Right ventricle myocardium inferior (tissue), 1 donor: ENCODE measurements around the gene ARHGEF28. TPM values are rescaled to one million over a fixed set of nuclear protein-coding genes. Genes with fewer than 3 reads are reported as not detected.
A peak's percentile ranks its signal among the peaks of the same experiment; 100 is the strongest.

ENCODE experiments used
- ATAC-seq: fragments of 200-7000 bp; cut with Tn5 transposase; one replicate; pipeline ENCODE4 v1.9.1; 2020; ENCODE audit warnings: mild to moderate bottlenecking, moderate library complexity
- DNase-seq: peaks from one replicate; pipeline ENCODE4 v3.0.0; 2021; ENCODE audit errors: missing footprints
- intact Hi-C: fragments of 100-400 bp; cut with DNase I; formaldehyde crosslinking; loops from one replicate; pipeline ENCODE4 v1.11.0; 2022
- total RNA-seq: library from RNA; stranded (reverse); fragmentation: NEBNext Ultra II Directional; extraction: Animal tissue kit (Norgen Biotek cat#: 25700); gene quantifications from one replicate; pipeline ENCODE4 v1.2.1, GENCODE V29; 2021
- donor health status: DM: no; HTN: yes; CAD: no; lungs with severe emphysema.

Gene ARHGEF28
- total RNA-seq, 1 donor from 2014 or later, result 1.9 TPM

- DNase-seq (no peak), ATAC-seq (no peak)
- intact Hi-C loops, result no loop called here
Measured at GRCh38 chr5:73722231-73722630, 96.2 kb downstream of the ARHGEF28 start.

- ATAC-seq, result no peak
- intact Hi-C loops, result no loop called here
- no peak for DNase-seq
Measured at GRCh38 chr5:73726071-73726470, 100.1 kb downstream of the ARHGEF28 start.

- intact Hi-C loops, result no loop called here
- DNase-seq (no peak), ATAC-seq (peak; percentile 28)
Measured at GRCh38 chr5:73726606-73727231, 100.7 kb downstream of the ARHGEF28 start.

- DNase-seq (no peak), ATAC-seq (peak; percentile 56)
- intact Hi-C loops, result no loop called here
Measured at GRCh38 chr5:73727470-73727869, 101.5 kb downstream of the ARHGEF28 start.

GRCh38 chr5:73728493-73729273 is 102.7 kb downstream of the ARHGEF28 start:
- intact Hi-C loops, result no loop called here
- ATAC-seq (no peak), DNase-seq (no peak)

GRCh38 chr5:73729329-73729728 is 103.3 kb downstream of the ARHGEF28 start:
- intact Hi-C loops, result no loop called here
- ATAC-seq (no peak), DNase-seq (no peak)

GRCh38 chr5:73732045-73732444 is 106.0 kb downstream of the ARHGEF28 start:
- DNase-seq, result no peak
- no peak for ATAC-seq
- intact Hi-C loops, result no loop called here

GRCh38 chr5:73733219-73733618 is 107.2 kb downstream of the ARHGEF28 start:
- DNase-seq (no peak), ATAC-seq (no peak)
- intact Hi-C loops, result no loop called here

- DNase-seq (no peak), ATAC-seq (peak; percentile 46)
- intact Hi-C loops, result no loop called here
Measured at GRCh38 chr5:73735032-73735734, 109.2 kb downstream of the ARHGEF28 start.

- DNase-seq, result no peak
- intact Hi-C loops, result no loop called here
- ATAC-seq, result no peak
Measured at GRCh38 chr5:73739650-73740049, 113.7 kb downstream of the ARHGEF28 start.

- ATAC-seq, result no peak
- DNase-seq, result no peak
- intact Hi-C loops, result no loop called here
Measured at GRCh38 chr5:73740274-73740790, 114.3 kb downstream of the ARHGEF28 start.

- intact Hi-C loops, result no loop called here
- no peak for DNase-seq
- ATAC-seq, result no peak
Measured at GRCh38 chr5:73743161-73743560, 117.2 kb downstream of the ARHGEF28 start.

- intact Hi-C loops, result no loop called here
- ATAC-seq (no peak), DNase-seq (no peak)
Measured at GRCh38 chr5:73745836-73746235, 119.8 kb downstream of the ARHGEF28 start.

- DNase-seq, result no peak
- no peak for ATAC-seq
- intact Hi-C loops, result no loop called here
Measured at GRCh38 chr5:73746608-73747007, 120.6 kb downstream of the ARHGEF28 start.

- no peak for ATAC-seq
- intact Hi-C loops, result no loop called here
- DNase-seq, result no peak
Measured at GRCh38 chr5:73747696-73748380, 121.8 kb downstream of the ARHGEF28 start.

- ATAC-seq, result peak; percentile 67
- intact Hi-C loops, result no loop called here
- no peak for DNase-seq
Measured at GRCh38 chr5:73748510-73749400, 122.8 kb downstream of the ARHGEF28 start.

GRCh38 chr5:73749485-73750270 is 123.7 kb downstream of the ARHGEF28 start:
- ATAC-seq (no peak), DNase-seq (no peak)
- intact Hi-C loops, result no loop called here
